ENCODE measurements around the gene CD109.

The CD109 gene

DNA sequence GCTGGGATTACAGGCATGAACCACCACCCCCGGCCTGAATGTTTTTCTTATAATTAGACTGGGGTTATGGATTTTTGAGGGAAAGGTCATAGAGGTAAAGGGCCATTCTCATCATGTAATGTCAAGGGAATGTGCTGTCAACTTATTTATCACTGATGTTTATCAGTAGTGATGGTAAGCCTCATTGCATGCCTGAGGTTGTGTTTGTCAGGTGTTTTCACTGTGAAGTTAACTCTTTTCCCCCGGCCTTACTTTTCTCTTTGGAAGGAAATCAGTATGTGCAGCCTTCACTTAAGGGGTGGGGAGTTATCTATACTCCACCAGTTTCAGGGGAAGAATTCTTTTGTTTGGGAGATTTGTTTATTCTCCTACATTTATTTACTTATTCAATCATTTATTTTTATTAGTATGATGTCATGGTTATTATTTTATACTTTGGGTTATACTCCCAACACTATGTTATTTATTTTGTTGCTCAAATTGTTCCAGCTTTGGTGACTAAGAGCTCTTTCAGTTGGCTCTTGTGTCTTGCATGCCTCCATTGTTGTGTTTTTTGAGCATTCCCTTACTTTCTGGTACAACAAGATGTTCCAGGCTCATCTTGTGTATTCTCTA, 39.4 kb upstream of the CD109 start:
- TF ChIP-seq, protein P1, sequence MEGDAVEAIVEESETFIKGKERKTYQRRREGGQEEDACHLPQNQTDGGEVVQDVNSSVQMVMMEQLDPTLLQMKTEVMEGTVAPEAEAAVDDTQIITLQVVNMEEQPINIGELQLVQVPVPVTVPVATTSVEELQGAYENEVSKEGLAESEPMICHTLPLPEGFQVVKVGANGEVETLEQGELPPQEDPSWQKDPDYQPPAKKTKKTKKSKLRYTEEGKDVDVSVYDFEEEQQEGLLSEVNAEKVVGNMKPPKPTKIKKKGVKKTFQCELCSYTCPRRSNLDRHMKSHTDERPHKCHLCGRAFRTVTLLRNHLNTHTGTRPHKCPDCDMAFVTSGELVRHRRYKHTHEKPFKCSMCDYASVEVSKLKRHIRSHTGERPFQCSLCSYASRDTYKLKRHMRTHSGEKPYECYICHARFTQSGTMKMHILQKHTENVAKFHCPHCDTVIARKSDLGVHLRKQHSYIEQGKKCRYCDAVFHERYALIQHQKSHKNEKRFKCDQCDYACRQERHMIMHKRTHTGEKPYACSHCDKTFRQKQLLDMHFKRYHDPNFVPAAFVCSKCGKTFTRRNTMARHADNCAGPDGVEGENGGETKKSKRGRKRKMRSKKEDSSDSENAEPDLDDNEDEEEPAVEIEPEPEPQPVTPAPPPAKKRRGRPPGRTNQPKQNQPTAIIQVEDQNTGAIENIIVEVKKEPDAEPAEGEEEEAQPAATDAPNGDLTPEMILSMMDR (IDR thresholded peaks at IDR 0.05; ENCODE audit: low read depth, low read length) = no peak
- H3K4me3 ChIP-seq (ENCODE audit: low read depth, low read length) = no peak overlapping the region

DNA sequence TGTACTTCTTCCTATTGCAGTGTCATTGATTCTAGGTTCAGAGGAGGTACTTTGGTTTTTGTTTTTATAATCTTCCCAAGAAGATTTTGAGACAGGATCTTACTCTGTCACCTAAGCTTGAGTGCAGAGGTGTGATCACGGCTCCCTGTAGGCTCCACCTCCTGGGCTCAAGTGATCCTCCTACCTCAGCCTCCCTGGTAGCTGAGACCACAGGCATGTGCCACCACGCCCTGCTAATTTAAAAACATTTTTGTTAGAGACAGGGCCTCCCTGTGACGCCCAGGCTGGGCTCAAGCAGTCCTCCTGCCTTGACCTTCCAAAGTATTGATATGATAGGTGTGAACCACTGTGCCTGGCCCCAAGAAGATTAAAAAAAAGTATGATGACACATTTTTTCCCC, 38.8 kb upstream of the CD109 start:
- no peak overlapping the region for H3K4me3 ChIP-seq (ENCODE audit: low read depth, low read length)
- TF ChIP-seq, protein P1 (IDR thresholded peaks at IDR 0.05; ENCODE audit: low read depth, low read length) = no peak

DNA sequence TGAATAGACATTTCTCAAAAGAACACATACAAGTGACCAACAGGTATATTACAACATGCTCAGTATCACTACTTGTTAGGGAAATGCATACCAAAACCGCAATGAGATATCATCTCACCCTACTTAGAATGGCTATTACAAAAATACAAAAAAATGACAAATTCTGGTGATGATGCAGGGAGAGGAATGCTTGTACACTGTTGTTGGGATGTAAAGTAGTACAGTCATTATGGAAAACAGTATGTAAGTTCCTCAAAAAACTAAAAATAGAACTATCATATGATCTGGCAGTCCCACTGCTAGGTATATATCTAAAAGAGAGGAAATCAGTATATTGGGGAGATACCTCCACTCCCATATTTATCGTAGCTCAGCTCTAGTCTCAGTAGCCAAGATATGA, 31.3 kb upstream of the CD109 start:
- no peak overlapping the region for H3K4me3 ChIP-seq (ENCODE audit: low read depth, low read length)
- TF ChIP-seq, protein P1 (IDR thresholded peaks at IDR 0.05; ENCODE audit: low read depth, low read length) = no peak

DNA sequence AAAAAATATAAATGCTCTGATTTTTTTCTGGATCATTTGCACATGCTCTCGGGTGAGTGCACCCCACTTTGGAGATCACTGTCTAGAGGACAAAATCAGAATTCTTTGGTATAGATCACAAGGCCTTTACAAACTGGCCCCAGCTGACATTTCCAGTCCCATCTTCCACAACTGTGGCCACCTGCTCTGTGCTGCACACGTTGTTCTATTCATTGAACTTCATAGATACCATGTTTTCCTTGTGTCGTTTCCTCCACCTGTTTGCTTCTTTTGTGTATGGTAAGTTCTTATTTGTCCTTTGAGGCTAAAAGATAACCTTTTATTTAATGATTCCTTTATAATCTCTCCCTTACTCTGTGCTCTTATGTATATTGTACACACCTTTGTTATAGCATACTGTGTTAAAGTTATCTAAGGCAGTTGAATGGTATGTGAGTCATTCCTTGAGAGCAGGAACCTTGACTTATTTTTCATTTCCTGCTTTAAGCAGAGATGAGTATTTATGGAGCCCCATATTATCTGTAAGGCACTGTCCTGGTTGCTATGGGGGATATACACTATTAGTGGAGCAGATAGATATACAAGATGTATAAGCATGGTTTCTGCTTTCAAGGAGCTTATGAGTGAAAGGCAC, 30.2 kb upstream of the CD109 start:
- no peak overlapping the region for H3K4me3 ChIP-seq (ENCODE audit: low read depth, low read length)
- TF ChIP-seq, protein P1 (IDR thresholded peaks at IDR 0.05; ENCODE audit: low read depth, low read length) = no peak

DNA sequence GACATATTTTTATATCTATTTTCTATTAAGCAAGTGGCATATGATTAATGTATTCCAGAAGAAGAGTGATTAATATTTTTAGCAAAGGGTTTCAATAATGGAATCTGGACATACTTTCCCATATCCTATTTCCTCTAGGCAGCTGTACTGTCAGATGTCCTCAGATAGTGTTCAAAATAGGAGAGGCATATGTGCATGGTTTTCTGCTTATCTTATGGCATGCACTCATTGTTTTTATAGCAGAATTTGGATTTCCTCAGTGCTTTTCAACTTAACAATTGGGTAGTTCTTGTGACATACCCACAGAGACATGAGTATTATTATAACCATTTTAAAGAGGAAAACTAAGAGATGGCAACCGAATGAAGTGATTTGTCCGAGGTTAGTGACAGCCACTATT, 29.6 kb upstream of the CD109 start:
- TF ChIP-seq, protein P1 (IDR thresholded peaks at IDR 0.05; ENCODE audit: low read depth, low read length) = no peak
- no peak overlapping the region for H3K4me3 ChIP-seq (ENCODE audit: low read depth, low read length)

DNA sequence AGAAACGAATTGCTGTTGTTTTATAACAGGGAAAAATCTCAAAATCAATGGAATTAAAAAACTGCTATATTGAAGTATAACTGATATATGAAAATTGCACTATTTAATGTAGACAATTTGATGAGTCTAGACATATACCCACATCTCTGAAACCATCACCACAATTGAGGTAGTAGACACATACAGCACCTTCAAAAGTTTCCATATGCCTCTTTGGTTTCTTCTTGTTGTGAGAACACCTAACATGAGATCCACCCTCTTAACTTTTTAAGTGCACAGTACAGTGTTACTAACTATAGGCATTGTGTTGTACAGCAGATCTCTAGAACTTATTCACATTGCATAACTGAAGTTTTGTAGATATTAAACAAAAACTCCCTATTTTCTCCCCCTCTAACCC, 28.2 kb upstream of the CD109 start:
- TF ChIP-seq, protein P1 (IDR thresholded peaks at IDR 0.05; ENCODE audit: low read depth, low read length) = no peak
- no peak overlapping the region for H3K4me3 ChIP-seq (ENCODE audit: low read depth, low read length)

DNA sequence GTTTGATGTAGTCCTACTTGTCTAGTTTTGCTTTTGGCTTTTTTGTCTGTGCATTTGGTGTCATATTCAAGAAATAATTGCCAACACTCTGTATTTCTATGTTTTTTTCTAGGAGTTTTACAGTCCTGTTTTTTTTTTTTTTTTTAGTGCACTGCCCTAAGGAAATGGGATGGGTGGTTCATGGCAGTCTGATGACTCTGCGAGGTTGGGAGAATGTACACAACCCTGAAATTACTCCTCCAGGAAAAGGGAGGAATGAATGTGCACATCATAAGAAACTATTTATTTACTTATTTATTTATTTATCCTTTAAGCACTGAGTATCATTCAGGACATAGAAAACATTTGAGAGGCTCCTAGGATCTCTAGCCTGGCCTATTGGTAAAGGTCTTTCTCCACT, 27.0 kb upstream of the CD109 start:
- no peak overlapping the region for H3K4me3 ChIP-seq (ENCODE audit: low read depth, low read length)
- TF ChIP-seq, protein P1 (IDR thresholded peaks at IDR 0.05; ENCODE audit: low read depth, low read length) = no peak
